Upper lobe of left lung (tissue), 4 donors: ENCODE results near the gene CCBE1.

Source experiments
- CTCF ChIP-seq, 6 experiments: fragments of 450-650 bp in 4 of 6; fragments of 200-600 bp in 2 of 6; sonication (generic) in 2 of 6; IDR thresholded peaks; one replicate each; pipeline ENCODE4 v1.5.1; 2016 to 2019; ENCODE audit warnings: antibody characterized with exemption in 6 of 6
- EP300 ChIP-seq, 4 donors: sonication (generic); formaldehyde crosslinking; IDR thresholded peaks; one replicate each; pipeline ENCODE4 v1.5.1; 2017; ENCODE audit warnings: antibody characterized with exemption in 4 of 4, control low read depth in 2 of 4
- POLR2AphosphoS5 ChIP-seq, 2 donors: sonication (generic); formaldehyde crosslinking; IDR thresholded peaks; one replicate each; pipeline ENCODE4 v1.5.1; 2017; ENCODE audit warnings: antibody characterized with exemption in 2 of 2

GRCh38 chr18:59669872-59670657 lies 27.2 kb downstream of the CCBE1 start:
- no peak for TF ChIP-seq CTCF (IDR thresholded peaks at IDR 0.05)
- no peak for TF ChIP-seq POLR2AphosphoS5 (IDR thresholded peaks at IDR 0.05)
- no peak for TF ChIP-seq EP300 (IDR thresholded peaks at IDR 0.05)
